Hematopoietic multipotent progenitor cell treated with erythropoietin and hydrocortisone succinate and interleukin-3 and kit ligand, for 6 days (in vitro differentiated cells): ENCODE results near the gene KHSRP.

Experiments
- DNase-seq: peaks from one replicate; pipeline ENCODE4 v3.0.0-alpha.2; 2015

The KHSRP gene

GRCh38 chr19:6424195-6424938 is at the start of gene KHSRP:
Gene KHSRP (minus strand): TSS chr19:6424811. CDS start chr19:6424701, 110 bp downstream.
- peak; percentile 38 for DNase-seq

- DNase-seq: no peak
Measured at GRCh38 chr19:6473647-6474046, 49.0 kb upstream of the KHSRP start.

- DNase-seq: no peak
Measured at GRCh38 chr19:6472713-6473112, 48.1 kb upstream of the KHSRP start.

- no peak for DNase-seq
Measured at GRCh38 chr19:6471076-6471475, 46.5 kb upstream of the KHSRP start.

- DNase-seq: no peak
Measured at GRCh38 chr19:6470173-6470572, 45.6 kb upstream of the KHSRP start.

- DNase-seq: no peak
Measured at GRCh38 chr19:6467384-6467783, 42.8 kb upstream of the KHSRP start.

- DNase-seq: no peak
Measured at GRCh38 chr19:6466526-6467248, 42.1 kb upstream of the KHSRP start.

- no peak for DNase-seq
Measured at GRCh38 chr19:6465663-6466062, 41.1 kb upstream of the KHSRP start.

- DNase-seq: no peak
Measured at GRCh38 chr19:6465006-6465405, 40.4 kb upstream of the KHSRP start.

- DNase-seq: no peak
Measured at GRCh38 chr19:6464070-6464873, 39.7 kb upstream of the KHSRP start, which contains the start of gene CRB3. Gene CRB3 (plus strand): TSS chr19:6464271. CDS start chr19:6464702, 431 bp downstream.

- peak; percentile 99 for DNase-seq
Measured at GRCh38 chr19:6460099-6460884, 35.7 kb upstream of the KHSRP start.

GRCh38 chr19:6459262-6460098 is 34.9 kb upstream of the KHSRP start, which contains the start of gene SLC25A23:
Gene SLC25A23 (minus strand): TSS chr19:6459792. CDS start chr19:6459628, 164 bp downstream.
- peak; percentile 65 for DNase-seq

GRCh38 chr19:6458695-6459261 is 34.2 kb upstream of the KHSRP start:
- DNase-seq: no peak

- DNase-seq: no peak
Measured at GRCh38 chr19:6457958-6458694, 33.5 kb upstream of the KHSRP start.

- DNase-seq: no peak
Measured at GRCh38 chr19:6455924-6456323, 31.3 kb upstream of the KHSRP start.

GRCh38 chr19:6453951-6454565 is 29.4 kb upstream of the KHSRP start:
- DNase-seq: no peak

- DNase-seq: no peak
Measured at GRCh38 chr19:6452899-6453298, 28.3 kb upstream of the KHSRP start.

- no peak for DNase-seq
Measured at GRCh38 chr19:6452223-6452614, 27.6 kb upstream of the KHSRP start.

GRCh38 chr19:6451583-6452222 is 27.1 kb upstream of the KHSRP start:
- DNase-seq: no peak
